SK-N-SH (cell line): ENCODE results near the gene DNAH5. TPM values are rescaled to one million over a fixed set of nuclear protein-coding genes. Genes with fewer than 3 reads are reported as not detected.

ENCODE experiments used
- CTCF ChIA-PET: fragments of 300-600, 350-600 bp; formaldehyde crosslinking; extraction: SDS; loops from one replicate; lab custom pipeline; 2021; lab: Yijun Ruan, JAX
- POLR2A ChIA-PET: fragments of 350-600 bp; sonication (Branson Sonifier 250); formaldehyde crosslinking; extraction: SDS; loops from one replicate; lab custom pipeline; 2020; ENCODE audit warnings: antibody characterized with exemption, inconsistent platforms; lab: Yijun Ruan, JAX
- DNase-seq: peaks from one replicate; pipeline ENCODE4 v3.0.0; 2012
- H2AFZ ChIP-seq: fragments of 200-600 bp; sonication (generic); 2 replicates; pipeline ENCODE4 v1.8.1; 2016; ENCODE audit warnings: antibody characterized with exemption, mild to moderate bottlenecking, low read depth
- H3F3A ChIP-seq: fragments of 200-600 bp; sonication (generic); replicated peaks from 2 replicates; pipeline ENCODE3; 2016; ENCODE audit warnings: antibody characterized with exemption, mild to moderate bottlenecking; ENCODE audit not compliant: insufficient read depth
- H3K27ac ChIP-seq, 2 experiments: fragments of 200-500 bp in 1 of 2; fragments of 200-600 bp in 1 of 2; sonication (Bioruptor generic) in 1 of 2; sonication (generic), shearing (Covaris generic) in 1 of 2; 2 replicates each; pipeline versions ENCODE4 v1.5.1 to v1.6.1; 2014 to 2016; ENCODE audit warnings: low read depth in 2 of 2, inconsistent platforms in 1 of 2, low read length in 1 of 2, mild to moderate bottlenecking in 1 of 2, mixed read lengths in 1 of 2
- H3K27me3 ChIP-seq: fragments of 200-600 bp; sonication (generic), shearing (Covaris generic); 2 replicates; pipeline ENCODE4 v1.6.1; 2016; ENCODE audit warnings: mixed run types; ENCODE audit not compliant: insufficient read depth
- H3K36me3 ChIP-seq, 2 experiments: fragments of 200-500 bp in 1 of 2; fragments of 200-600 bp in 1 of 2; sonication (Bioruptor generic) in 1 of 2; sonication (generic) in 1 of 2; replicated peaks in 1 of 2; 2 replicates each; pipeline versions ENCODE3 to v1.5.1; 2014 to 2016; ENCODE audit warnings: low read length in 1 of 2, mild to moderate bottlenecking in 1 of 2; ENCODE audit not compliant: insufficient read depth in 2 of 2, control insufficient read depth in 1 of 2
- H3K4me1 ChIP-seq, 2 experiments: fragments of 200-500 bp in 1 of 2; fragments of 200-600 bp in 1 of 2; sonication (Bioruptor generic) in 1 of 2; sonication (generic), shearing (Covaris generic) in 1 of 2; 2 replicates each; pipeline versions ENCODE4 v1.5.1 to v1.6.1; 2014 to 2016; ENCODE audit warnings: low read depth in 1 of 2, low read length in 1 of 2, mixed run types in 1 of 2; ENCODE audit not compliant: insufficient read depth in 2 of 2, control insufficient read depth in 1 of 2
- H3K4me2 ChIP-seq: fragments of 200-600 bp; sonication (generic), shearing (Covaris generic); 2 replicates; pipeline ENCODE4 v1.6.1; 2017; ENCODE audit warnings: mixed run types
- H3K4me3 ChIP-seq, 2 experiments: fragments of 200-500 bp in 1 of 2; fragments of 200-600 bp in 1 of 2; sonication (Bioruptor generic) in 1 of 2; sonication (generic), shearing (Covaris generic) in 1 of 2; 2 replicates each; pipeline versions ENCODE4 v1.5.1 to v1.8.1; 2014 to 2016; ENCODE audit warnings: low read depth in 2 of 2, inconsistent platforms in 1 of 2, low read length in 1 of 2, mild to moderate bottlenecking in 1 of 2, mixed read lengths in 1 of 2, moderate library complexity in 1 of 2
- H3K79me2 ChIP-seq: fragments of 200-600 bp; sonication (generic); 2 replicates; pipeline ENCODE4 v1.8.1; 2017; ENCODE audit warnings: mild to moderate bottlenecking; ENCODE audit not compliant: insufficient read depth
- H3K9ac ChIP-seq: fragments of 200-600 bp; sonication (generic); 2 replicates; pipeline ENCODE4 v1.6.1; 2017; ENCODE audit warnings: mixed run types
- H3K9me2 ChIP-seq: fragments of 200-600 bp; sonication (generic); 2 replicates; pipeline ENCODE4 v1.6.1; 2017; ENCODE audit warnings: mixed run types
- H3K9me3 ChIP-seq: fragments of 200-600 bp; sonication (generic); 2 replicates; pipeline ENCODE4 v1.6.1; 2017; ENCODE audit warnings: mixed run types, mild to moderate bottlenecking, moderate library complexity
- H4K20me1 ChIP-seq: fragments of 200-600 bp; sonication (generic); 2 replicates; pipeline ENCODE4 v1.6.1; 2017; ENCODE audit warnings: mild to moderate bottlenecking, mixed run types; ENCODE audit not compliant: insufficient read depth
- CHD2 ChIP-seq: fragments of 150-350 bp; IDR thresholded peaks from 2 replicates; pipeline ENCODE4 v1.6.1; 2018; ENCODE audit warnings: low read length; ENCODE audit not compliant: partially characterized antibody
- CTCF ChIP-seq: fragments of 200-600 bp; sonication (generic); IDR thresholded peaks from 2 replicates; pipeline ENCODE4 v1.6.1; 2017; ENCODE audit warnings: antibody characterized with exemption, mild to moderate bottlenecking, moderate library complexity
- EP300 ChIP-seq, 2 experiments: IDR thresholded peaks; 2 replicates each; pipeline versions ENCODE4 v1.4.0 to v1.6.1; 2012; ENCODE audit warnings: borderline replicate concordance in 1 of 2, low read depth in 1 of 2, low read length in 1 of 2
- EZH2phosphoT487 ChIP-seq: fragments of 200-600 bp; sonication (generic); IDR thresholded peaks from 2 replicates; pipeline ENCODE4 v1.6.1; 2017; ENCODE audit warnings: low read depth, mixed run types, mild to moderate bottlenecking, antibody characterized with exemption, moderate library complexity, borderline replicate concordance
- FOSL2 ChIP-seq: IDR thresholded peaks from 2 replicates; pipeline ENCODE4 v1.4.0; 2012; ENCODE audit warnings: low read depth, mild to moderate bottlenecking, moderate library complexity, borderline replicate concordance
- FOXM1 ChIP-seq: IDR thresholded peaks from 2 replicates; pipeline ENCODE4 v1.4.0; 2012; ENCODE audit warnings: low read depth, mild to moderate bottlenecking
- GABPA ChIP-seq: IDR thresholded peaks from 2 replicates; pipeline ENCODE4 v1.4.0; 2012; ENCODE audit warnings: low read depth, mild to moderate bottlenecking
- JUND ChIP-seq: IDR thresholded peaks from 2 replicates; pipeline ENCODE4 v1.4.0; 2012
- MEF2A ChIP-seq: IDR thresholded peaks from 2 replicates; pipeline ENCODE4 v1.4.0; 2012; ENCODE audit warnings: low read depth, borderline replicate concordance
- NFIC ChIP-seq: IDR thresholded peaks from 2 replicates; pipeline ENCODE4 v1.4.0; 2012; ENCODE audit warnings: borderline replicate concordance
- PBX3 ChIP-seq: IDR thresholded peaks from 2 replicates; pipeline ENCODE4; 2012
- POLR2AphosphoS5 ChIP-seq: IDR thresholded peaks from 2 replicates; pipeline ENCODE4 v1.6.1; 2012; ENCODE audit warnings: low read depth, low read length
- RAD21 ChIP-seq: IDR thresholded peaks from 2 replicates; pipeline ENCODE4 v1.6.1; 2012; ENCODE audit warnings: mild to moderate bottlenecking, low read length
- RXRA ChIP-seq: IDR thresholded peaks from 2 replicates; pipeline ENCODE4 v1.4.0; 2012; ENCODE audit warnings: low read depth, mild to moderate bottlenecking, borderline replicate concordance
- TAF1 ChIP-seq: IDR thresholded peaks from 2 replicates; pipeline ENCODE4 v1.6.1; 2012; ENCODE audit warnings: low read depth, mild to moderate bottlenecking, low read length, moderate library complexity, borderline replicate concordance
- YY1 ChIP-seq: IDR thresholded peaks from 2 replicates; pipeline ENCODE4 v1.4.0; 2012; ENCODE audit warnings: low read depth, mild to moderate bottlenecking
- whole genome bisulfite sequencing: methylation state at CpG from one replicate; pipeline ENCODE4 v1.1.6; 2017; ENCODE audit warnings: low lambda C conversion rate; 5-methylcytosine and 5-hydroxymethylcytosine counted together
- polyA plus RNA-seq, 3 experiments: library from polyadenylated mRNA; depleted of rRNA; stranded (reverse); fragments of >200 nt; gene quantifications; 2 replicates each; pipeline ENCODE4 v1.2.3, GENCODE V29; 2012
- TF ChIP-seq, protein P1 (sequence below): IDR thresholded peaks from 2 replicates; pipeline ENCODE4 v1.4.0; 2012; ENCODE audit warnings: low read depth

DNAH5 gene
- polyA plus RNA-seq, 1 of the 3 experiments (the other 2 are of a cell fraction): 0.74 TPM

GRCh38 chr5:13676531-13676930, 268.0 kb downstream of the DNAH5 start (continued):
- TF ChIP-seq POLR2AphosphoS5: no peak
- TF ChIP-seq, all 33 proteins: peak for 0

GRCh38 chr5:13674391-13674790, 270.1 kb downstream of the DNAH5 start:
- no peak overlapping the region for H3K4me3 ChIP-seq
- TF ChIP-seq GABPA: no peak
- TF ChIP-seq FOXM1: no peak
- TF ChIP-seq CHD2: no peak
- no peak for TF ChIP-seq YY1
- TF ChIP-seq JUND: no peak
- no peak for TF ChIP-seq NFIC
- TF ChIP-seq POLR2AphosphoS5: no peak
- ChIA-PET CTCF (no interaction called here), POLR2A (no interaction called here)
- no peaks in the 10 kb centered on the region for H3K79me2 ChIP-seq
- H3K4me2 ChIP-seq: no peak overlapping the region
- no peaks in the 10 kb centered on the region for H3F3A ChIP-seq
- H3K9me2 ChIP-seq: no peaks in the 10 kb centered on the region
- H3K9ac ChIP-seq: no peak overlapping the region
- H3K36me3 ChIP-seq: no peaks in the 10 kb centered on the region
- no peaks in the 10 kb centered on the region for H3K27me3 ChIP-seq
- no peak overlapping the region for H3K27ac ChIP-seq
- H2AFZ ChIP-seq: no peak overlapping the region
- no peaks in the 10 kb centered on the region for H3K4me1 ChIP-seq
- H4K20me1 ChIP-seq: no peaks in the 10 kb centered on the region
- no peak for DNase-seq
- no peaks in the 10 kb centered on the region for H3K9me3 ChIP-seq

DNA sequence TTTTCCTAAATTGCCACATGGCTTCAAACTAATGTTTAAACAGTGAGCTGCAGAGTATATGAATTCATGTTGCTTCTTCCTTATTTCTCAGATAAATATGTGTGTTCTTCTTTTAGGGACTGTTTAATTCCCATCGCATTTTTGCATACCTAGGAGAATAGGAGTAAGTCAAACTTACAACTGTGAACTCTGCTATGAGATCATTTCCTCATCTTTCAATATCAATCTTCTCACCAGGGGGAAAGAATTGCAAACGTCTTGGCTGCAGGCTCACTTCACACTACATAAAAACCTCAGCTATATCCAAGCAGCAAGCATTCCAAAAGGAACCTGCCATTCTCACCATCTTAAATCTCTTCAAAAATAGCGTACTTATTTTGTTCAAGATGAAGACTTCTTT, 271.0 kb downstream of the DNAH5 start:
- no peaks in the 10 kb centered on the region for H3K9me2 ChIP-seq
- H3K79me2 ChIP-seq: no peaks in the 10 kb centered on the region
- DNase-seq: no peak
- no peak overlapping the region for H3K9ac ChIP-seq
- H3K4me2 ChIP-seq: no peak overlapping the region
- ChIA-PET POLR2A (no interaction called here), CTCF (no interaction called here)
- no peak overlapping the region for H2AFZ ChIP-seq
- no peaks in the 10 kb centered on the region for H3K27me3 ChIP-seq
- no peaks in the 10 kb centered on the region for H3K36me3 ChIP-seq
- H3K27ac ChIP-seq: no peak overlapping the region
- no peaks in the 10 kb centered on the region for H4K20me1 ChIP-seq
- no peak for TF ChIP-seq FOSL2
- TF ChIP-seq GABPA: no peak
- no peak for TF ChIP-seq CHD2
- TF ChIP-seq CTCF: no peak
- TF ChIP-seq RAD21: no peak
- no peak for TF ChIP-seq POLR2AphosphoS5
- no peak for TF ChIP-seq JUND
- TF ChIP-seq, protein P1, sequence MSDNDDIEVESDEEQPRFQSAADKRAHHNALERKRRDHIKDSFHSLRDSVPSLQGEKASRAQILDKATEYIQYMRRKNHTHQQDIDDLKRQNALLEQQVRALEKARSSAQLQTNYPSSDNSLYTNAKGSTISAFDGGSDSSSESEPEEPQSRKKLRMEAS: no peak
- no peak for TF ChIP-seq EZH2phosphoT487
- TF ChIP-seq PBX3: no peak
- TF ChIP-seq MEF2A: no peak
- TF ChIP-seq FOXM1: no peak
- no peak for TF ChIP-seq TAF1
- no peak for TF ChIP-seq RXRA
- TF ChIP-seq EP300 (IDR thresholded peaks at IDR 0.05; ENCODE audit: borderline replicate concordance in 1 of 2, low read depth in 1 of 2, low read length in 1 of 2): no peak
- H3F3A ChIP-seq: no peaks in the 10 kb centered on the region
- H3K4me1 ChIP-seq: no peaks in the 10 kb centered on the region
- H3K4me3 ChIP-seq: no peak overlapping the region
- no peaks in the 10 kb centered on the region for H3K9me3 ChIP-seq
- 25% methylated on average over 3 of the region's 3 CpGs for WGBS
